CD14-positive monocyte (primary cell): Measurements from ENCODE around the gene RHOH. TPM values are rescaled to one million over a fixed set of nuclear protein-coding genes. Genes with fewer than 3 reads are reported as not detected.

Experiments
- DNase-seq, 3 donors: peaks; one replicate each; pipeline ENCODE4 v3.0.0-alpha.2; 2011 to 2022
- H2AFZ ChIP-seq: 2 replicates; pipeline ENCODE4 v1.6.0; 2012; ENCODE audit warnings: mild to moderate bottlenecking, low read depth, low read length, inconsistent platforms; ENCODE audit not compliant: insufficient read depth, poor library complexity, severe bottlenecking
- H3K27ac ChIP-seq, 2 donors: 1 replicate in 1 of 2; 2 replicates in 1 of 2; pipeline ENCODE4 v1.5.1; 2012 to 2013; ENCODE audit warnings: low read length in 2 of 2, control low read depth in 1 of 2, inconsistent platforms in 1 of 2, low read depth in 1 of 2, mild to moderate bottlenecking in 1 of 2
- H3K27me3 ChIP-seq, 2 donors: one replicate each; pipeline versions ENCODE4 v1.6.0 to v1.6.1; 2011 to 2013; ENCODE audit warnings: low read length in 2 of 2; ENCODE audit not compliant: control insufficient read depth in 2 of 2, insufficient read depth in 2 of 2
- H3K36me3 ChIP-seq, 2 donors: replicated peaks in 1 of 2; 1 replicate in 1 of 2; 2 replicates in 1 of 2; pipeline versions ENCODE4 v1.5.1 to v1.6.1; 2012 to 2013; ENCODE audit warnings: low read length in 2 of 2, control low read depth in 1 of 2, inconsistent platforms in 1 of 2, mild to moderate bottlenecking in 1 of 2; ENCODE audit not compliant: insufficient read depth in 2 of 2, control insufficient read depth in 1 of 2
- H3K4me1 ChIP-seq, 2 donors: 1 replicate in 1 of 2; 2 replicates in 1 of 2; pipeline versions ENCODE4 v1.5.1 to v1.6.1; 2012 to 2013; ENCODE audit warnings: low read length in 2 of 2, control low read depth in 1 of 2, inconsistent platforms in 1 of 2, mild to moderate bottlenecking in 1 of 2, moderate library complexity in 1 of 2; ENCODE audit not compliant: insufficient read depth in 2 of 2, control insufficient read depth in 1 of 2
- H3K4me2 ChIP-seq: replicated peaks from 2 replicates; pipeline ENCODE3; 2012; ENCODE audit warnings: low read length, moderate library complexity, mild to moderate bottlenecking; ENCODE audit not compliant: poor library complexity, severe bottlenecking; ENCODE audit errors: extremely low read depth
- H3K4me3 ChIP-seq, 3 experiments: fragments of 200-600 bp in 1 of 3; sonication (generic) in 1 of 3; replicated peaks in 1 of 3; 1 replicate in 2 of 3; 2 replicates in 1 of 3; pipeline ENCODE4 v1.5.1; 2011 to 2013; ENCODE audit warnings: low read length in 3 of 3, mild to moderate bottlenecking in 3 of 3, control low read depth in 2 of 3, low read depth in 2 of 3, inconsistent platforms in 1 of 3, moderate library complexity in 1 of 3
- H3K79me2 ChIP-seq: 2 replicates; pipeline ENCODE4 v1.6.0; 2012; ENCODE audit warnings: mild to moderate bottlenecking, control low read depth, inconsistent platforms, low read length, moderate library complexity; ENCODE audit not compliant: insufficient read depth
- H3K9ac ChIP-seq: 2 replicates; pipeline ENCODE4 v1.6.0; 2017; ENCODE audit warnings: low read length, mild to moderate bottlenecking; ENCODE audit not compliant: insufficient read depth, poor library complexity, severe bottlenecking
- H3K9me3 ChIP-seq, 2 donors: replicated peaks in 1 of 2; 1 replicate in 1 of 2; 2 replicates in 1 of 2; pipeline versions ENCODE4 v1.5.1 to v1.6.1; 2012 to 2013; ENCODE audit warnings: low read length in 2 of 2, control low read depth in 1 of 2; ENCODE audit not compliant: control insufficient read depth in 1 of 2, insufficient read depth in 1 of 2
- H4K20me1 ChIP-seq: 2 replicates; pipeline ENCODE4 v1.6.0; 2012; ENCODE audit warnings: mild to moderate bottlenecking, low read length, control low read depth, moderate library complexity; ENCODE audit not compliant: insufficient read depth
- H3K27ac Mint-ChIP-seq, 7 donors: one replicate each; pipeline ENCODE4 v1.8.0; 2020; ENCODE audit warnings: mild to moderate bottlenecking in 7 of 7, mixed read lengths in 7 of 7, moderate library complexity in 6 of 7, inconsistent platforms in 2 of 7
- H3K27me3 Mint-ChIP-seq, 3 donors: one replicate each; pipeline ENCODE4 v1.8.0; 2021 to 2022; ENCODE audit warnings: low read depth in 3 of 3, mild to moderate bottlenecking in 3 of 3, mixed read lengths in 3 of 3, moderate library complexity in 3 of 3, inconsistent platforms in 1 of 3
- H3K36me3 Mint-ChIP-seq, 2 donors: one replicate each; pipeline ENCODE4 v1.8.0; 2020; ENCODE audit warnings: mixed read lengths in 2 of 2, inconsistent platforms in 1 of 2, mild to moderate bottlenecking in 1 of 2
- H3K4me1 Mint-ChIP-seq: one replicate; pipeline ENCODE4 v1.8.0; 2020; ENCODE audit warnings: mild to moderate bottlenecking, mixed read lengths
- H3K4me3 Mint-ChIP-seq, 2 donors: one replicate each; pipeline ENCODE4 v1.8.0; 2020; ENCODE audit warnings: mild to moderate bottlenecking in 2 of 2, mixed read lengths in 2 of 2, moderate library complexity in 1 of 2
- H3K9me3 Mint-ChIP-seq, 7 donors: one replicate each; pipeline ENCODE4 v1.8.0; 2020 to 2022; ENCODE audit warnings: mixed read lengths in 7 of 7, mild to moderate bottlenecking in 6 of 7, moderate library complexity in 6 of 7, inconsistent platforms in 2 of 7
- CTCF ChIP-seq: fragments of 200-600 bp; IDR thresholded peaks from one replicate; pipeline ENCODE4 v1.8.0; 2022; ENCODE audit warnings: antibody characterized with exemption, mild to moderate bottlenecking
- WGBS: methylation state at CpG from one replicate; pipeline ENCODE4 v1.1.5; 2013; ENCODE audit warnings: missing lambda C conversion rate; ENCODE audit not compliant: insufficient coverage; 5-methylcytosine and 5-hydroxymethylcytosine counted together
- intact Hi-C, 2 donors: fragments of 100-400 bp; cut with micrococcal nuclease; formaldehyde crosslinking; loops; one replicate each; pipeline versions ENCODE4 v1.15.0 to v1.15.1; 2023
- polyA plus RNA-seq, 3 donors: library from polyadenylated mRNA; depleted of rRNA in 1 of 3; unstranded in 2 of 3; stranded (reverse) in 1 of 3; fragments of 300-500 nt in 2 of 3; fragments of >200 nt in 1 of 3; fragmentation: Illumina TruSeq in 2 of 3; gene quantifications; 1 replicate in 2 of 3; 2 replicates in 1 of 3; pipeline ENCODE4 v1.2.3, GENCODE V29; 2012 to 2021

RHOH gene
- polyA plus RNA-seq, 3 donors = 0.16 to 1.4 (median 1.2) TPM

- no peak for TF ChIP-seq CTCF
- DNase-seq = no peak
- 96% methylated on average over 2 of the region's 7 CpGs for WGBS
- no peaks in the 10 kb centered on the region for H3K36me3 ChIP-seq
- peaks cover 6% of the 10 kb centered on the region for H3K79me2 ChIP-seq
- peak overlapping the region in 2 of 7 donors; percentile 32 to 61 for H3K27ac Mint-ChIP-seq
- H3K27ac ChIP-seq = no peak overlapping the region
- H3K4me1 ChIP-seq = peaks cover 25 to 39% of the 10 kb centered on the region in 2 donors
- H3K9me3 ChIP-seq = no peaks in the 10 kb centered on the region
- intact Hi-C loops = no loop called here
- H3K4me3 Mint-ChIP-seq = no peak overlapping the region
- no peaks in the 10 kb centered on the region for H4K20me1 ChIP-seq
- H3K4me1 Mint-ChIP-seq = peaks cover 58% of the 10 kb centered on the region
- no peak overlapping the region for H3K9ac ChIP-seq
- peaks cover 3 to 10% (median 3%) of the 10 kb centered on the region in 3 donors for H3K27me3 Mint-ChIP-seq
- H3K9me3 Mint-ChIP-seq = peaks cover 0 to 1% (median 0%) of the 10 kb centered on the region in 7 donors
- no peak overlapping the region for H3K4me3 ChIP-seq
- peaks cover 0 to 3% of the 10 kb centered on the region in 2 donors for H3K36me3 Mint-ChIP-seq
- no peak overlapping the region for H3K4me2 ChIP-seq
- no peak overlapping the region for H2AFZ ChIP-seq
- no peaks in the 10 kb centered on the region for H3K27me3 ChIP-seq
Observed at GRCh38 chr4:40193578-40193977, 3.3 kb upstream of the RHOH start.

GRCh38 chr4:40194602-40195161 is 2.1 kb upstream of the RHOH start:
- Histone ChIP-seq H3K9ac (no peak overlapping the region), H3K36me3 (no peaks in the 10 kb centered on the region), H3K79me2 (peaks cover 17% of the 10 kb centered on the region), H3K4me1 (peaks cover 36 to 50% of the 10 kb centered on the region in 2 donors), H4K20me1 (no peaks in the 10 kb centered on the region), H3K4me3 (peak overlapping the region in 1 of 3 experiments; percentile 38), H3K27ac (no peak overlapping the region), H3K27me3 (no peaks in the 10 kb centered on the region), H3K9me3 (no peaks in the 10 kb centered on the region), H2AFZ (peak overlapping the region; percentile 64), H3K4me2 (peak overlapping the region; percentile 37)
- H3K9me3 Mint-ChIP-seq = peaks cover 0 to 1% (median 0%) of the 10 kb centered on the region in 7 donors
- H3K27me3 Mint-ChIP-seq = peaks cover 3 to 9% (median 3%) of the 10 kb centered on the region in 3 donors
- no peaks in the 10 kb centered on the region for H3K36me3 Mint-ChIP-seq
- peaks cover 68% of the 10 kb centered on the region for H3K4me1 Mint-ChIP-seq
- WGBS = 28% methylated on average over 7 of the region's 14 CpGs
- intact Hi-C loops = no loop called here
- H3K4me3 Mint-ChIP-seq = peak overlapping the region; percentile 61 to 83
- H3K27ac Mint-ChIP-seq = peak overlapping the region in 2 of 7 donors; percentile 31 to 83
- no peak for DNase-seq
- TF ChIP-seq CTCF = no peak
